ENCODE results near the gene GSTK1. TPM values are rescaled to one million over a fixed set of nuclear protein-coding genes. Genes with fewer than 3 reads are reported as not detected.
A peak's percentile ranks its signal among the peaks of the same experiment; 100 is the strongest.

Gene GSTK1
- total and polyA plus RNA-seq, 9 of the 15 experiments (the other 6 are each of a cell fraction or from before 2014, with no cell fraction given) = 155 to 441 (median 233) TPM

GRCh38 chr7:143259765-143260164 is 3.5 kb upstream of the GSTK1 start (continued):
- TF ChIP-seq HMGN3 (IDR thresholded peaks at IDR 0.05; ENCODE audit: borderline replicate concordance, extremely low read depth, insufficient read length, low read depth, low read length) (no peak), ZBTB26 (CRISPR knock-in tag; IDR thresholded peaks at IDR 0.05) (no peak), NFXL1 (CRISPR knock-in tag; IDR thresholded peaks at IDR 0.05) (no peak), MEF2D (tag; conservative IDR thresholded peaks at IDR 0.05; ENCODE audit: low read depth) (no peak), PTRF (tag; IDR thresholded peaks at IDR 0.05) (no peak), NFYB (IDR thresholded peaks at IDR 0.05; ENCODE audit: extremely low read depth, insufficient read length) (no peak), CC2D1A (IDR thresholded peaks at IDR 0.05) (no peak), ZBTB1 (CRISPR knock-in tag; IDR thresholded peaks at IDR 0.05; ENCODE audit: borderline replicate concordance, low read depth) (no peak), CREBBP (IDR thresholded peaks at IDR 0.05; ENCODE audit: low read depth, low read length) (no peak), FOSL1 (tag; conservative IDR thresholded peaks at IDR 0.05) (peak; percentile 33; the same call in 1 of the 2 replicates), SIN3B (IDR thresholded peaks at IDR 0.05; ENCODE audit: low read depth) (no peak), DPF2 (IDR thresholded peaks at IDR 0.05) (peak; percentile 47; the same call in 1 of the 2 replicates), ZZZ3 (IDR thresholded peaks at IDR 0.05) (no peak), ATF1 (CRISPR knock-in tag; IDR thresholded peaks at IDR 0.05) (no peak), ATF1 (tag; IDR thresholded peaks at IDR 0.05) (no peak)
- TF ChIP-seq, protein P1, sequence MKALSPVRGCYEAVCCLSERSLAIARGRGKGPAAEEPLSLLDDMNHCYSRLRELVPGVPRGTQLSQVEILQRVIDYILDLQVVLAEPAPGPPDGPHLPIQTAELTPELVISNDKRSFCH (CRISPR knock-in tag; IDR thresholded peaks at IDR 0.05) = no peak
- TF ChIP-seq, protein P1 (tag; IDR thresholded peaks at IDR 0.05) = no peak
- TF ChIP-seq, protein P2, sequence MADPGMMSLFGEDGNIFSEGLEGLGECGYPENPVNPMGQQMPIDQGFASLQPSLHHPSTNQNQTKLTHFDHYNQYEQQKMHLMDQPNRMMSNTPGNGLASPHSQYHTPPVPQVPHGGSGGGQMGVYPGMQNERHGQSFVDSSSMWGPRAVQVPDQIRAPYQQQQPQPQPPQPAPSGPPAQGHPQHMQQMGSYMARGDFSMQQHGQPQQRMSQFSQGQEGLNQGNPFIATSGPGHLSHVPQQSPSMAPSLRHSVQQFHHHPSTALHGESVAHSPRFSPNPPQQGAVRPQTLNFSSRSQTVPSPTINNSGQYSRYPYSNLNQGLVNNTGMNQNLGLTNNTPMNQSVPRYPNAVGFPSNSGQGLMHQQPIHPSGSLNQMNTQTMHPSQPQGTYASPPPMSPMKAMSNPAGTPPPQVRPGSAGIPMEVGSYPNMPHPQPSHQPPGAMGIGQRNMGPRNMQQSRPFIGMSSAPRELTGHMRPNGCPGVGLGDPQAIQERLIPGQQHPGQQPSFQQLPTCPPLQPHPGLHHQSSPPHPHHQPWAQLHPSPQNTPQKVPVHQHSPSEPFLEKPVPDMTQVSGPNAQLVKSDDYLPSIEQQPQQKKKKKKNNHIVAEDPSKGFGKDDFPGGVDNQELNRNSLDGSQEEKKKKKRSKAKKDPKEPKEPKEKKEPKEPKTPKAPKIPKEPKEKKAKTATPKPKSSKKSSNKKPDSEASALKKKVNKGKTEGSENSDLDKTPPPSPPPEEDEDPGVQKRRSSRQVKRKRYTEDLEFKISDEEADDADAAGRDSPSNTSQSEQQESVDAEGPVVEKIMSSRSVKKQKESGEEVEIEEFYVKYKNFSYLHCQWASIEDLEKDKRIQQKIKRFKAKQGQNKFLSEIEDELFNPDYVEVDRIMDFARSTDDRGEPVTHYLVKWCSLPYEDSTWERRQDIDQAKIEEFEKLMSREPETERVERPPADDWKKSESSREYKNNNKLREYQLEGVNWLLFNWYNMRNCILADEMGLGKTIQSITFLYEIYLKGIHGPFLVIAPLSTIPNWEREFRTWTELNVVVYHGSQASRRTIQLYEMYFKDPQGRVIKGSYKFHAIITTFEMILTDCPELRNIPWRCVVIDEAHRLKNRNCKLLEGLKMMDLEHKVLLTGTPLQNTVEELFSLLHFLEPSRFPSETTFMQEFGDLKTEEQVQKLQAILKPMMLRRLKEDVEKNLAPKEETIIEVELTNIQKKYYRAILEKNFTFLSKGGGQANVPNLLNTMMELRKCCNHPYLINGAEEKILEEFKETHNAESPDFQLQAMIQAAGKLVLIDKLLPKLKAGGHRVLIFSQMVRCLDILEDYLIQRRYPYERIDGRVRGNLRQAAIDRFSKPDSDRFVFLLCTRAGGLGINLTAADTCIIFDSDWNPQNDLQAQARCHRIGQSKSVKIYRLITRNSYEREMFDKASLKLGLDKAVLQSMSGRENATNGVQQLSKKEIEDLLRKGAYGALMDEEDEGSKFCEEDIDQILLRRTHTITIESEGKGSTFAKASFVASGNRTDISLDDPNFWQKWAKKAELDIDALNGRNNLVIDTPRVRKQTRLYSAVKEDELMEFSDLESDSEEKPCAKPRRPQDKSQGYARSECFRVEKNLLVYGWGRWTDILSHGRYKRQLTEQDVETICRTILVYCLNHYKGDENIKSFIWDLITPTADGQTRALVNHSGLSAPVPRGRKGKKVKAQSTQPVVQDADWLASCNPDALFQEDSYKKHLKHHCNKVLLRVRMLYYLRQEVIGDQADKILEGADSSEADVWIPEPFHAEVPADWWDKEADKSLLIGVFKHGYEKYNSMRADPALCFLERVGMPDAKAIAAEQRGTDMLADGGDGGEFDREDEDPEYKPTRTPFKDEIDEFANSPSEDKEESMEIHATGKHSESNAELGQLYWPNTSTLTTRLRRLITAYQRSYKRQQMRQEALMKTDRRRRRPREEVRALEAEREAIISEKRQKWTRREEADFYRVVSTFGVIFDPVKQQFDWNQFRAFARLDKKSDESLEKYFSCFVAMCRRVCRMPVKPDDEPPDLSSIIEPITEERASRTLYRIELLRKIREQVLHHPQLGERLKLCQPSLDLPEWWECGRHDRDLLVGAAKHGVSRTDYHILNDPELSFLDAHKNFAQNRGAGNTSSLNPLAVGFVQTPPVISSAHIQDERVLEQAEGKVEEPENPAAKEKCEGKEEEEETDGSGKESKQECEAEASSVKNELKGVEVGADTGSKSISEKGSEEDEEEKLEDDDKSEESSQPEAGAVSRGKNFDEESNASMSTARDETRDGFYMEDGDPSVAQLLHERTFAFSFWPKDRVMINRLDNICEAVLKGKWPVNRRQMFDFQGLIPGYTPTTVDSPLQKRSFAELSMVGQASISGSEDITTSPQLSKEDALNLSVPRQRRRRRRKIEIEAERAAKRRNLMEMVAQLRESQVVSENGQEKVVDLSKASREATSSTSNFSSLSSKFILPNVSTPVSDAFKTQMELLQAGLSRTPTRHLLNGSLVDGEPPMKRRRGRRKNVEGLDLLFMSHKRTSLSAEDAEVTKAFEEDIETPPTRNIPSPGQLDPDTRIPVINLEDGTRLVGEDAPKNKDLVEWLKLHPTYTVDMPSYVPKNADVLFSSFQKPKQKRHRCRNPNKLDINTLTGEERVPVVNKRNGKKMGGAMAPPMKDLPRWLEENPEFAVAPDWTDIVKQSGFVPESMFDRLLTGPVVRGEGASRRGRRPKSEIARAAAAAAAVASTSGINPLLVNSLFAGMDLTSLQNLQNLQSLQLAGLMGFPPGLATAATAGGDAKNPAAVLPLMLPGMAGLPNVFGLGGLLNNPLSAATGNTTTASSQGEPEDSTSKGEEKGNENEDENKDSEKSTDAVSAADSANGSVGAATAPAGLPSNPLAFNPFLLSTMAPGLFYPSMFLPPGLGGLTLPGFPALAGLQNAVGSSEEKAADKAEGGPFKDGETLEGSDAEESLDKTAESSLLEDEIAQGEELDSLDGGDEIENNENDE (IDR thresholded peaks at IDR 0.05; ENCODE audit: low read depth, low read length) = no peak

Data from K562 (cell line).